Suprapubic skin (tissue), 3 donors: Measurements from ENCODE around the gene MEAK7.

ENCODE experiments used
- CTCF ChIP-seq, 2 donors: fragments of 200-600 bp in 1 of 2; fragments of 450-650 bp in 1 of 2; sonication (generic) in 1 of 2; IDR thresholded peaks; one replicate each; pipeline ENCODE4 v1.5.1; 2016 to 2019; ENCODE audit warnings: antibody characterized with exemption in 2 of 2, mild to moderate bottlenecking in 1 of 2, moderate library complexity in 1 of 2
- EP300 ChIP-seq: sonication (generic); formaldehyde crosslinking; IDR thresholded peaks from one replicate; pipeline ENCODE4 v1.6.1; 2017; ENCODE audit warnings: antibody characterized with exemption

- TF ChIP-seq CTCF (IDR thresholded peaks at IDR 0.05) (no peak), EP300 (no peak)
Measured at GRCh38 chr16:84548508-84548907, 44.0 kb upstream of the MEAK7 start.
